ENCODE results near the gene CDH13.

The CDH13 gene

DNA sequence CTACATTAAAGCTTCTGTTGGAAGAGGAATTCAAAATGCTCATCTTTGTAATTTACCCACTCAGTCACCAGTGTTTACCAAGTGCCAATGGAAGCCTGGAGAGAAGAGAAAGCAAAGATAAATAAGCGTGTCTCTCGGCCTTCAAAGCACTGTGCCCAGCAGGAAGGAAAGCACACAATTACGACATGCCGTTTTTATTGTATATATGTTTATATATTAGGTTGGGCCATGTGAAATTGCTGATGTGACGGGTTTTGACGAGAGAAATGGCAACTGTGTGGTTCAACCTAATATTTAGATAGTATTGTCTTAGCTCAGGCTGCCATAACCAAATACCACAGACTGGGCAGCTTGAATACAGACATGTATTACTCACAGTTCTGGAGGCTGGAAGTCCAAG lies 1101.7 kb downstream of the CDH13 start:
- H3K4me3 ChIP-seq (ENCODE audit: low read length), result no peak overlapping the region
- H3K27me3 ChIP-seq (ENCODE audit: control insufficient read depth, insufficient read depth, low read length), result no peaks in the 10 kb centered on the region
- no peaks in the 10 kb centered on the region for H3K9me3 ChIP-seq (ENCODE audit: control insufficient read depth, low read length)
- H3K4me1 ChIP-seq (ENCODE audit: control insufficient read depth, insufficient read depth, low read length), result no peaks in the 10 kb centered on the region
- H3K9ac ChIP-seq (ENCODE audit: low read length), result no peak overlapping the region
- H3K36me3 ChIP-seq (ENCODE audit: control insufficient read depth, insufficient read depth, low read length), result no peaks in the 10 kb centered on the region

DNA sequence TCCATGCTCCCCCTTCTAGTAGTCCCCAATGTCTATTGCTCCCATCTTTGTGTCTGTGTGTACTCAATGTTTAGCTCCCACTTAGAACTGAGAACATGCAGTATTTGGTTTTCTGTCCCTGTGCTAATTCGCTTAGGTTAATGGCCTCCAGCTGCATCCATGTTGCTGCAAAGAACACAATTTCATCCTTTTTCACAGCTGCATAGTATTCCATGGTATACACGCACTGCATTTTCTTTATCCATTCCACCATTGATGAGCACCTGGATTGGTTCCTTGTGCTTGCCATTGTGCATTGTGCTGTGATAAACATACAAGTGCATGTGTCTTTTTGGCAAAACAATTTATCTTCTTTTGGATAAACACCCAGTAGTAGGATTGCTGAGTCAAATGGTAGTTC lies 1104.0 kb downstream of the CDH13 start:
- Histone ChIP-seq H3K36me3 (ENCODE audit: control insufficient read depth, insufficient read depth, low read length) (no peaks in the 10 kb centered on the region), H3K4me3 (ENCODE audit: low read length) (no peak overlapping the region), H3K4me1 (ENCODE audit: control insufficient read depth, insufficient read depth, low read length) (no peaks in the 10 kb centered on the region), H3K27me3 (ENCODE audit: control insufficient read depth, insufficient read depth, low read length) (no peaks in the 10 kb centered on the region), H3K9me3 (ENCODE audit: control insufficient read depth, low read length) (no peaks in the 10 kb centered on the region), H3K9ac (ENCODE audit: low read length) (no peak overlapping the region)

DNA sequence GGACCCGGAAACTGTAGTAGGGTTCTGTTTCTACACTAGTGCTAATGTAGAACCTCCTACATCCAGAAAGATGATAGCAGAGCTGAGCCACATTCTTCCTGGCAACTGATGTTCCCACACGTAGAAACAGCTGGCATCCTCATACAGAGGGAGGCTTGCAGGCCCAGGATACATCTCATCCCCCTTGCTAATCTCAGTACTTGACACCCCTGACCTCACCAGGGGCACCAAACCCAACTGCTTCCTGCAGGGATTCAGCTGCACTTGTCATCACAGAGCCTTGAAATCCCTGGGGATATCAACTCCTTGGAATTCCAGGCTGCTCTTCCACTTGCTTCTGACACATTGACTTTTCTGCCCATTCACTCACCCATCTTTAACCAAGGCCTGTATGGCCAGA lies 1105.8 kb downstream of the CDH13 start:
- Histone ChIP-seq H3K27me3 (ENCODE audit: control insufficient read depth, insufficient read depth, low read length) (no peaks in the 10 kb centered on the region), H3K9me3 (ENCODE audit: control insufficient read depth, low read length) (no peaks in the 10 kb centered on the region), H3K36me3 (ENCODE audit: control insufficient read depth, insufficient read depth, low read length) (no peaks in the 10 kb centered on the region), H3K4me1 (ENCODE audit: control insufficient read depth, insufficient read depth, low read length) (no peaks in the 10 kb centered on the region), H3K9ac (ENCODE audit: low read length) (no peak overlapping the region), H3K4me3 (ENCODE audit: low read length) (no peak overlapping the region)

DNA sequence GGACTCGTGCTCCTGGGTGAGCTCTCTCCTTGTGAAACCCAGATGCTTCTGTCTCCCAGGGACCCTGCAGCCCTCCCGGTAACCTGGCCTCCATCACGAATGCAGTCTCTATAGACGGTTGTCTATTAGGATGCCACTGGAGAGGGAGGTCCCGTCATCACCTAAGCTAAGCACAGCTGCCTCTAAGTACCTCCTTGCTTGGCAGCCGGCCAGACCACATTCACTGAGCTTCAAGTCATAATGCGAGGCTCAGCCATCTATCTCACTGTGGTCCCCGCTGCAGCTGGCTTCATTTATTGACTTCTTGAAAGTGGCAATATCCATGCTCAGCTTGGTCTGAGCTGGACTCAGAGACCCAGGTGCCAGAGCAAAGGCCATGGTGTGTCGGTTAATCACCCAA lies 1106.5 kb downstream of the CDH13 start:
- Histone ChIP-seq H3K4me1 (ENCODE audit: control insufficient read depth, insufficient read depth, low read length) (no peaks in the 10 kb centered on the region), H3K9ac (ENCODE audit: low read length) (no peak overlapping the region), H3K27me3 (ENCODE audit: control insufficient read depth, insufficient read depth, low read length) (no peaks in the 10 kb centered on the region), H3K9me3 (ENCODE audit: control insufficient read depth, low read length) (no peaks in the 10 kb centered on the region), H3K36me3 (ENCODE audit: control insufficient read depth, insufficient read depth, low read length) (no peaks in the 10 kb centered on the region), H3K4me3 (ENCODE audit: low read length) (no peak overlapping the region)

DNA sequence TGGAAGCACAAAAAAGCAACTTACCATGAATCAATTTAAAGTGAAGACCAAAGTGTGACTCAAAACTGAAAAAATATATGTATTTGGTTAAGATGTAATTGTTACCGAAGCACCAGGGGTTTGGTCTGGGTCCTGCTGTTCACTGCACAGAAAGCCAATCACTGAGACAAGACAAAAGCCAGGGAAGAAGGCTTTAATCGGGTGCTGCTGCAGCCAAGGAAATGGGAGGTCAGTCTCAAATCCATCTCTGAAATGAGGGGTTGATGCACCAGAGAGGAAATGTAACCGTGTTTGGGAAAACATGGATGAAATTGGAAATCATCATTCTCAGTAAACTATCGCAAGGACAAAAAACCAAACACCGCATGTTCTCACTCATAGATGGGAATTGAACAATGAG lies 1107.4 kb downstream of the CDH13 start:
- Histone ChIP-seq H3K9me3 (ENCODE audit: control insufficient read depth, low read length) (no peaks in the 10 kb centered on the region), H3K4me3 (ENCODE audit: low read length) (no peak overlapping the region), H3K9ac (ENCODE audit: low read length) (no peak overlapping the region), H3K4me1 (ENCODE audit: control insufficient read depth, insufficient read depth, low read length) (no peaks in the 10 kb centered on the region), H3K36me3 (ENCODE audit: control insufficient read depth, insufficient read depth, low read length) (no peaks in the 10 kb centered on the region), H3K27me3 (ENCODE audit: control insufficient read depth, insufficient read depth, low read length) (no peaks in the 10 kb centered on the region)

DNA sequence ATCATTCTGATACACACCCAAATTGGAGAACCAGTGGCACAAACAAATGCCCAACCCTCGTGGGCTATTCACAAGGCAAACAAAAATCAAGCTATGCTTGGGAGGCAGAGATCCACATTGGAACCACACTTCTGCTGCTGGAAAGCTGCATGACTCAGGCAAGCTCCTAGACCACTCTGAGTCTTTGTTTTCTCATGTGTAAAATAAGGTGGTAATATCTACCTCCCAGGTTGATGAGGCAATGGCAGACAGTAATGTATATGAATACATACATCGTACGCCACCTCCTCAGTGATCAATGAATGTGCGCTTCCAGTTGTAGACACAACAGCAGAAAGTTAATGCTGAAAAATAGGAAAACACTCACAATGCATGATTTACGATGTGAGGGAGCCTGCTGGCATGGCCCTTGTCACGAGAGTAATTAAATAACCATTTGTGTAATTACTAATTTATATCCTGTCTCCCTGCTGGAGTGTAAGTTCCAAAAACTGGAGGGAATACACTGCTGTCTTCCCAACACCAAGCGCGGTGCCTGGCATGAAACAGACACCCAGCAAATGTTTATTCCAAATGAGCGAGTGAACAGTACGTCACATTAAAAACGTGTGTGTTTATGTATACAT lies 1111.1 kb downstream of the CDH13 start:
- no peaks in the 10 kb centered on the region for H3K9me3 ChIP-seq (ENCODE audit: control insufficient read depth, low read length)

DNA sequence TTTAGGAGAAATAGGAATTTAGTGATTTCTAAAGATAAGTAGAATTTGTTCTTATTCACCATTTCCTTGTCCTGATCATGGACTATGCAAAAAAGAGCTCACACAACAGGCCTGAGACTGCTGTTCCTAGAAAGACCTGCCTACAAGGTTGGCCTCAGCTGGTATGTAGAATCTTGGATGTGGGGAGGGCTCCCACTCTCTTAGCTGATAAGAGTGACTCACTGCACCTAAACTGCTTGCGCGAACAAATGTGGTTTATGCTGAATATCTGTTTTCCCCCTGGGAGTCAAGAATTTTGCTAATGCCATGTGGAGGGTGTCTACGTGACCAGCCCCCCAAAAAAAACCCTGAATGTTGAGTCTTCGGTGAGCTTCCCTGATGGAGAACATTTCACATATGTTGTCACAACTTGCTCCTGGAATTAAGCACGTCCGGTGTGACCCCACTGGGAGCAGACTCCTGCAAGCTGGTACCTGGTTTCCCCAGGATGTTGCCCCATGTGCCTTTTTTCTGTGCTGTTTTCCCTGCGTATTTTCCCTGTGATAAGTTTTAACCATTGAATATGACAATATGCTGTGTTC lies 1112.2 kb downstream of the CDH13 start:
- Histone ChIP-seq H3K36me3 (ENCODE audit: control insufficient read depth, insufficient read depth, low read length) (no peaks in the 10 kb centered on the region), H3K9ac (ENCODE audit: low read length) (no peak overlapping the region), H3K4me3 (ENCODE audit: low read length) (no peak overlapping the region), H3K27me3 (ENCODE audit: control insufficient read depth, insufficient read depth, low read length) (no peaks in the 10 kb centered on the region), H3K9me3 (ENCODE audit: control insufficient read depth, low read length) (no peaks in the 10 kb centered on the region), H3K4me1 (ENCODE audit: control insufficient read depth, insufficient read depth, low read length) (no peaks in the 10 kb centered on the region)

More for the DNA sequence above, 1111.1 kb downstream of the CDH13 start:
- Histone ChIP-seq H3K9ac (ENCODE audit: low read length) (no peak overlapping the region), H3K27me3 (ENCODE audit: control insufficient read depth, insufficient read depth, low read length) (no peaks in the 10 kb centered on the region), H3K4me3 (ENCODE audit: low read length) (no peak overlapping the region), H3K4me1 (ENCODE audit: control insufficient read depth, insufficient read depth, low read length) (no peaks in the 10 kb centered on the region), H3K36me3 (ENCODE audit: control insufficient read depth, insufficient read depth, low read length) (no peaks in the 10 kb centered on the region)

DNA sequence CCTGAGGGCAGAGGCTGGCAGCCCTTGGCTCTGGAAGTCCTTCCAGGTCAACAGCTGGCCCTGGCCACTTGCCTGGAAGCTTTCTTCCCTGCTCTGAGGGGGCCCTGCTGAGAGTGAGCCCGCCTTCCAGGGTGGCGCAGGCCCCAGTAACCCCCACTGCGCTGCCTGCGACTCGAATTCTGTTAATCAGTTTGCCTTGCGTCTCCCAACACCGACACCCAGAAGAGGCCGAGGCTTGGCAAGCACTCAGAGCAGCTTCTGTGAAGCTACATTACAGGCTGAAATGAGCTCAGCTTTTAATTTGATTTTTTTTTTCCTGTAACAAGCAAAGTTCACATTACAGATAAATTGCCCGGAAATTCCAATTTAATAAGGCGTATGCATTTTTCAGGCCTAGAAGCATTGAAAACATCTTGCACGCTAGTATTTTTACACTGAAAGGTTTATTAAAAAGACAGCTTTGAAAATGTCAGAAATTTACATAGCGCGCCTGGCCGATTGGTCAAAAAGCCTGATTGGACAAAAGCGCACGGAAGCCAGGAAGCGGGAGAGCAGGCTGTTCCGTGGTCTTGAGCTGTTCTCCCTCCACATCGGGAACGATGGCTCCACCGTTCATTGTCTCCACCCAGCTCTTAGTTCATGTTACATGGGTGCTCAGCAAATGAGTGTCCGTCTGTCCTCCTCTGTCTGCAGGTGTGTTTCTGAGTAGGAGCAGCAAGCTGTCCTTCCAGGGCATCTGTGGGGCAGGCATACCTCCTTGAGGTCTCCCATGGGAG lies 1115.5 kb downstream of the CDH13 start:
- Histone ChIP-seq H3K4me3 (ENCODE audit: low read length) (no peak overlapping the region), H3K4me1 (ENCODE audit: control insufficient read depth, insufficient read depth, low read length) (no peaks in the 10 kb centered on the region), H3K9me3 (ENCODE audit: control insufficient read depth, low read length) (no peaks in the 10 kb centered on the region), H3K9ac (ENCODE audit: low read length) (no peak overlapping the region), H3K27me3 (ENCODE audit: control insufficient read depth, insufficient read depth, low read length) (no peaks in the 10 kb centered on the region), H3K36me3 (ENCODE audit: control insufficient read depth, insufficient read depth, low read length) (no peaks in the 10 kb centered on the region)

DNA sequence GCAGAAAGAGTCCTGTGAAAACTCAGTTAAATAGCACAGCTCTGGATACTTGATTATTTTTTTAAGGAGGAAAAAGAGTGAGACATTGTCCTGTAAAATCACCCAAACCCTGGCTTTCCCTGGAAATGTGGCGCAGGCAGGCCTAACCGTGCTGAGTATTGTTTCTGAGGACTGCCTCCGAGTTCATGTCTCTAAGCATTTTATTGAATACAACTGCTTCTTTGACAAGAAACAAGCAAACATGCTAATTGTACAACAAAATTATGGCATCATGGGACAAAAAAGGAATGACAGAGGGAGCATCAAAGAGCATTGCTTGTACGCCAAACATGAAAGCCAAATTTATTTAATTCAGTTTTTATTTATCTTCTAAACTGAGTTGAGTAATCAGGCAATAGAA lies 1116.5 kb downstream of the CDH13 start:
- no peak overlapping the region for H3K4me3 ChIP-seq (ENCODE audit: low read length)
- H3K9ac ChIP-seq (ENCODE audit: low read length), result no peak overlapping the region
- H3K27me3 ChIP-seq (ENCODE audit: control insufficient read depth, insufficient read depth, low read length), result no peaks in the 10 kb centered on the region
- no peaks in the 10 kb centered on the region for H3K9me3 ChIP-seq (ENCODE audit: control insufficient read depth, low read length)
- no peaks in the 10 kb centered on the region for H3K36me3 ChIP-seq (ENCODE audit: control insufficient read depth, insufficient read depth, low read length)
- H3K4me1 ChIP-seq (ENCODE audit: control insufficient read depth, insufficient read depth, low read length), result no peaks in the 10 kb centered on the region

DNA sequence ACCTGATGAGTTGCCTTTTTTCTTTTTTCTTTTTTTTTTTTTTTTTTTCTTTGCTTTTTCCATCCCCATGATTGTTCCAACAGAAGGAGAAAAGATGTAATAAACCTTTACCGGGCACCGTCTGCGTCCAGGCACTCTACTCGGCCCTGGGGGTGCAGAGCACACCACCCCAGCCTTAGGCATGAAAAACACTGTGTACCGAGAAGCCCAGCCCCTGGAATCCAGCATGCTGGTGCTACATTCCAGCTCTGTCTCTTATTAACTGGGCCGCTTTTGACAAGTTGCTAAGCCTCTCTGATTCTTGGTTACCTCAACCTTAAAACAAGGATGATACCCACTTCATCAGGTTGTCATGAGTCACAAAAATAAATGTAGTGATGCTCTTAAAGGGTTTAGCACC lies 1117.0 kb downstream of the CDH13 start:
- H3K9ac ChIP-seq (ENCODE audit: low read length), result no peak overlapping the region
- H3K4me3 ChIP-seq (ENCODE audit: low read length), result no peak overlapping the region
- H3K36me3 ChIP-seq (ENCODE audit: control insufficient read depth, insufficient read depth, low read length), result no peaks in the 10 kb centered on the region
- no peaks in the 10 kb centered on the region for H3K27me3 ChIP-seq (ENCODE audit: control insufficient read depth, insufficient read depth, low read length)
- no peaks in the 10 kb centered on the region for H3K4me1 ChIP-seq (ENCODE audit: control insufficient read depth, insufficient read depth, low read length)
- no peaks in the 10 kb centered on the region for H3K9me3 ChIP-seq (ENCODE audit: control insufficient read depth, low read length)

DNA sequence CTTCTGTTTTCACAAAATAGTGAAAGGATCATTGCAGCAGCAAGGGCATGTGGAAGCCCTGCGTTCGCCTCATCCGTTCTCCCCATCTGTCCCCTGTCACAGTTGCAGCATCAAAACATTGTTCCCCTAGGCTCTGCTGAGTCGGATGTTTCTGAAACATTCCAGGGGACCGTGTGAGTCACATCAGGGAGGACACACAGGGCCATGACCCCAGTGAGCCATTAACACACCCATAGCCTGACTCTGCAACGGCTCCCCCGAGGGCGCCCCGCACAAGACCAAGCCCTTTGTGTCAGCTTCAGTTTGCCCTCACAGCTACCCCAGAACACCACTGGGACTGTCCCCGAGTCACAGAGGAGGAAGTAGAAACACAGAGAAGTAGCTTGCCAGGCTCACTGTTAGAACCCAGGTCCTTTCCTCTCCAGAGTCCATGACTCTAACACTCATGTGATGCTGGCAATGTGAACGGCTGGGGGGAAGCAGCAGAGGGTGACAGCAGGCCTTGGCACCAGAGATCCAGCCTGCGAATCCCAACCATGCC lies 1117.7 kb downstream of the CDH13 start:
- Histone ChIP-seq H3K9me3 (ENCODE audit: control insufficient read depth, low read length) (no peaks in the 10 kb centered on the region), H3K9ac (ENCODE audit: low read length) (no peak overlapping the region), H3K4me1 (ENCODE audit: control insufficient read depth, insufficient read depth, low read length) (no peaks in the 10 kb centered on the region), H3K4me3 (ENCODE audit: low read length) (no peak overlapping the region), H3K27me3 (ENCODE audit: control insufficient read depth, insufficient read depth, low read length) (no peaks in the 10 kb centered on the region), H3K36me3 (ENCODE audit: control insufficient read depth, insufficient read depth, low read length) (no peaks in the 10 kb centered on the region)

DNA sequence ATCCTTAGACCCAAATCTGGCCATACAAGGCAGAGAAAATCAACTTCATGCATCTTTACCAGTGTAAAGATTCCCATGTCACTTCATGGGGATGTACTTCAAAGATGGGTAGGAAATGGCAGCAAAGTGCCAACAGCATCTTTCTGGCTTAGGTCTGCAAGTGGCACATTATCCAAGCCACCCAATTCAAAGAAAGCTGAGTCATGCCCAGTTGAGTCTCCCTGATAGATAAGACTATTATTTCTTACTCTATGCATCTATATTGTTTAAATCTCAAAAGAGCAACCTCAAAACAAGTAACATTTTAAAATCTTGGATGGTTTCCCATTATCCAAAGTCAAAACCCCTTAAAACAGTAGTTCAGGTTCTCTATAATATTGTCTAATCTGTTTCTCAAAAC lies 1119.8 kb downstream of the CDH13 start:
- Histone ChIP-seq H3K27me3 (ENCODE audit: control insufficient read depth, insufficient read depth, low read length) (no peaks in the 10 kb centered on the region), H3K36me3 (ENCODE audit: control insufficient read depth, insufficient read depth, low read length) (no peaks in the 10 kb centered on the region), H3K4me3 (ENCODE audit: low read length) (no peak overlapping the region), H3K9me3 (ENCODE audit: control insufficient read depth, low read length) (no peaks in the 10 kb centered on the region), H3K4me1 (ENCODE audit: control insufficient read depth, insufficient read depth, low read length) (no peaks in the 10 kb centered on the region), H3K9ac (ENCODE audit: low read length) (no peak overlapping the region)

Measured in mucosa of stomach (tissue), 1 donor.